GM23338 (cell line): ENCODE data around the gene RFNG. TPM values are rescaled to one million over a fixed set of nuclear protein-coding genes. Genes with fewer than 3 reads are reported as not detected.

Source experiments
- ATAC-seq: fragments of 200-7000 bp; cut with Tn5 transposase; 3 replicates; pipeline ENCODE4 v1.9.1; 2020
- DNase-seq: peaks from one replicate; pipeline ENCODE4 v3.0.0-alpha.2; 2015; ENCODE audit warnings: low spot score
- H2AFZ ChIP-seq: fragments of 200-600 bp; sonication (generic); 2 replicates; pipeline ENCODE4 v1.8.0; 2016; ENCODE audit warnings: antibody characterized with exemption, mild to moderate bottlenecking, moderate library complexity
- H3F3A ChIP-seq: fragments of 200-600 bp; sonication (generic); replicated peaks from 2 replicates; pipeline ENCODE4 v1.8.0; 2017; ENCODE audit warnings: antibody characterized with exemption, mixed run types, low read depth
- H3K27ac ChIP-seq: fragments of 200-600 bp; sonication (generic); 2 replicates; pipeline ENCODE4 v1.6.1; 2016; ENCODE audit warnings: low read depth
- H3K27me3 ChIP-seq: fragments of 200-600 bp; sonication (generic); 2 replicates; pipeline ENCODE4 v1.8.0; 2016; ENCODE audit warnings: mild to moderate bottlenecking, mixed run types, moderate library complexity; ENCODE audit not compliant: insufficient read depth
- H3K36me3 ChIP-seq: fragments of 200-600 bp; sonication (generic); 2 replicates; pipeline ENCODE4 v1.8.0; 2016; ENCODE audit warnings: mild to moderate bottlenecking; ENCODE audit not compliant: insufficient read depth
- H3K4me1 ChIP-seq: fragments of 200-600 bp; sonication (generic); 2 replicates; pipeline ENCODE4 v1.8.0; 2016; ENCODE audit warnings: mild to moderate bottlenecking, moderate library complexity; ENCODE audit not compliant: insufficient read depth
- H3K4me2 ChIP-seq: fragments of 200-600 bp; sonication (generic); 2 replicates; pipeline ENCODE4 v1.7.1; 2017; ENCODE audit warnings: mixed run types
- H3K4me3 ChIP-seq: fragments of 200-600 bp; sonication (generic); 2 replicates; pipeline ENCODE4 v1.6.1; 2016; ENCODE audit warnings: mixed run types
- H3K79me2 ChIP-seq: fragments of 200-600 bp; sonication (generic); replicated peaks from 2 replicates; pipeline ENCODE4 v1.8.0; 2017; ENCODE audit warnings: mild to moderate bottlenecking; ENCODE audit not compliant: insufficient read depth
- H3K9me2 ChIP-seq: fragments of 200-600 bp; sonication (generic); 2 replicates; pipeline ENCODE4 v1.8.0; 2017; ENCODE audit not compliant: insufficient read depth
- H4K20me1 ChIP-seq: fragments of 200-600 bp; sonication (generic); replicated peaks from 2 replicates; pipeline ENCODE4 v1.8.0; 2017; ENCODE audit warnings: mild to moderate bottlenecking; ENCODE audit not compliant: insufficient read depth
- H3K27ac Mint-ChIP-seq: 2 replicates; pipeline ENCODE4 v1.8.0; 2020; ENCODE audit warnings: inconsistent platforms, mild to moderate bottlenecking, moderate library complexity, mixed read lengths
- H3K27me3 Mint-ChIP-seq: 3 replicates; pipeline ENCODE4 v1.8.0; 2022; ENCODE audit warnings: low read depth, mild to moderate bottlenecking, moderate library complexity, mixed read lengths, inconsistent platforms; ENCODE audit not compliant: insufficient read depth, poor library complexity
- H3K36me3 Mint-ChIP-seq: 3 replicates; pipeline ENCODE4 v1.8.0; 2021; ENCODE audit warnings: low read depth, mild to moderate bottlenecking, inconsistent platforms, moderate library complexity, mixed read lengths
- H3K4me1 Mint-ChIP-seq: 3 replicates; pipeline ENCODE4 v1.8.0; 2020; ENCODE audit warnings: mild to moderate bottlenecking, inconsistent platforms, mixed read lengths
- H3K4me3 Mint-ChIP-seq: 3 replicates; pipeline ENCODE4 v1.8.0; 2021; ENCODE audit warnings: moderate library complexity, mild to moderate bottlenecking, inconsistent platforms, mixed read lengths
- H3K9me3 Mint-ChIP-seq: 3 replicates; pipeline ENCODE4 v1.8.0; 2020; ENCODE audit warnings: moderate library complexity, mild to moderate bottlenecking, inconsistent platforms, mixed read lengths
- CREB1 ChIP-seq: fragments of 250-450 bp; sonication (Bioruptor Pico); IDR thresholded peaks from 2 replicates; pipeline ENCODE4 v1.5.0; 2020; ENCODE audit warnings: low read depth, mild to moderate bottlenecking, moderate library complexity
- EZH2 ChIP-seq: fragments of 200-600 bp; sonication (generic); IDR thresholded peaks from one replicate; pipeline ENCODE4 v1.8.0; 2017; ENCODE audit warnings: antibody characterized with exemption, mild to moderate bottlenecking, low read depth; ENCODE audit not compliant: unreplicated experiment
- JUNB ChIP-seq: IDR thresholded peaks from one replicate; pipeline ENCODE4 v1.6.1; 2016; ENCODE audit warnings: antibody characterized with exemption; ENCODE audit not compliant: unreplicated experiment
- NANOG ChIP-seq: IDR thresholded peaks from 2 replicates; pipeline ENCODE4 v1.6.1; 2016; ENCODE audit warnings: antibody characterized with exemption, borderline replicate concordance
- POLR2AphosphoS5 ChIP-seq: IDR thresholded peaks from 2 replicates; pipeline ENCODE4 v1.6.1; 2016; ENCODE audit warnings: antibody characterized with exemption, low read depth
- STAT1 ChIP-seq: IDR thresholded peaks from one replicate; pipeline ENCODE4 v1.6.1; 2016; ENCODE audit warnings: antibody characterized with exemption; ENCODE audit not compliant: unreplicated experiment
- ZNF114 ChIP-seq: fragments of 250-450 bp; sonication (Bioruptor Pico); IDR thresholded peaks from 2 replicates; pipeline ENCODE4 v1.5.0; 2020; ENCODE audit warnings: mild to moderate bottlenecking, moderate library complexity
- ZNF331 ChIP-seq: fragments of 250-450 bp; sonication (Bioruptor Pico); IDR thresholded peaks from 2 replicates; pipeline ENCODE4 v1.5.0; 2020; ENCODE audit warnings: low read depth, mild to moderate bottlenecking, moderate library complexity
- ZNF462 ChIP-seq: fragments of 250-450 bp; sonication (Bioruptor Pico); IDR thresholded peaks from 2 replicates; pipeline ENCODE4 v1.5.0; 2020; ENCODE audit warnings: mild to moderate bottlenecking, moderate library complexity
- polyA plus RNA-seq: library from polyadenylated mRNA; unstranded; fragments of >200 nt; fragmentation: Nextera tagmentation; extraction: Ambion mirVana; gene quantifications from 2 replicates; pipeline ENCODE4 v1.2.1, GENCODE V29; 2016
- total RNA-seq: library from RNA; depleted of rRNA; stranded (reverse); fragments of >200 nt; shearing (Covaris generic); gene quantifications from 2 replicates; pipeline ENCODE4 v1.2.3, GENCODE V29; 2014
- TF ChIP-seq, protein P1 (sequence below), 2 experiments: fragments of 200-600 bp in 1 of 2; sonication (generic) in 1 of 2; conservative IDR thresholded peaks; 2 replicates each; pipeline versions ENCODE4 v1.5.1 to v1.6.1; 2016 to 2017; ENCODE audit warnings: antibody characterized with exemption in 2 of 2, low read depth in 2 of 2, mild to moderate bottlenecking in 2 of 2, moderate library complexity in 1 of 2
- TF ChIP-seq, protein P2 (sequence below): IDR thresholded peaks from 2 replicates; pipeline ENCODE4 v1.6.1; 2016; ENCODE audit warnings: antibody characterized with exemption

The RFNG gene
- total and polyA plus RNA-seq, 2 experiments from 2014 or later: 18.0 to 44.7 TPM

- H3K27me3 Mint-ChIP-seq: peaks cover 14% of the 10 kb centered on the region
Measured at GRCh38 chr17:81999587-81999975, 52.0 kb downstream of the RFNG start.

DNA sequence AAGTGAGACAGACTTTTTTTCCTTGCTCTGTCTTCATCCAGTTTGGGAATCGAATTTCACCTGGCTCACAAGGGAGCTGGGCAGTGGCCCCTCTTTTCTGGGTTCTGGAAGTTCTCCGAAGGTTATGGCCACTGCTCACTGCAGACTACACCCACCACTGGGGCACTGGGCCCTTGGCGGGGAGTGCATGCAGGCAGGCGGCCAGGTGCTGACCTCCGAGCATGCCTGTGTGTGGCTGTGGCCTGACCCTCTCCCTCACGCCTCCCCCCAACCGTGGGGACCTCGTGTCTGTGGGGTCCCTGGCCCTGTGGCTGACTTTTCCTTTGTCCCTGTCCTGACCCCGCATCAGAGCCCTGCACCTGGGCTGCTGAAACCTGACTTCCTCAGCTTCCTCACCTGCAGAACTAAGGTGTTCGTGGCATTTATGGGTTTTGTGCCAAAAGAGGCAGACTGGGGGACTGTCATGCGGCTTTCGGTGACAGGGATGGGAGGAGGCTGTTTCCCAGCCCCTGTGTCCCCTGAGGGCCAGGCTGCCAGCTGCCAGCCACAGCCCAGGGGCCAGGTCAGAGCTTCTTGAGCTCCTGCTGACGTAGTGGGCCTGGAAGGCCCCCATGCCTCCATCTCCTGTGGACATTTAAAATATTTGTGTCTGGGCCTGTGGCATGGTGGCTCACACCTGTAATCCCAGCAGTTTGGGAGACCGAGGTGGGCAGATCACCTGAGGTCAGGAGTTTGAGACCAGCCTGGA, 52.7 kb downstream of the RFNG start:
- H3K4me1 Mint-ChIP-seq: peaks cover 5% of the 10 kb centered on the region
- Histone ChIP-seq H3K4me2 (no peak overlapping the region), H3K36me3 (no peaks in the 10 kb centered on the region), H3K4me1 (no peaks in the 10 kb centered on the region), H3K4me3 (no peak overlapping the region), H3K27ac (no peak overlapping the region), H4K20me1 (0 out of 2 replicates have a peak, but pooled peaks cover 4% of the 10 kb centered on the region), H3K9me2 (no peaks in the 10 kb centered on the region), H3K79me2 (no peaks in the 10 kb centered on the region), H3K27me3 (no peaks in the 10 kb centered on the region), H2AFZ (no peak overlapping the region), H3F3A (0 out of 2 replicates have a peak, but pooled peaks cover 2% of the 10 kb centered on the region)
- ATAC-seq (no peak), DNase-seq (no peak)
- no peak overlapping the region for H3K4me3 Mint-ChIP-seq
- H3K27ac Mint-ChIP-seq: no peak overlapping the region
- no peaks in the 10 kb centered on the region for H3K9me3 Mint-ChIP-seq
- peaks cover 15% of the 10 kb centered on the region for H3K27me3 Mint-ChIP-seq
- peaks cover 6% of the 10 kb centered on the region; the same call in 1 of the 3 replicates for H3K36me3 Mint-ChIP-seq
- TF ChIP-seq EZH2: no peak
- TF ChIP-seq JUNB: no peak
- TF ChIP-seq, protein P1, sequence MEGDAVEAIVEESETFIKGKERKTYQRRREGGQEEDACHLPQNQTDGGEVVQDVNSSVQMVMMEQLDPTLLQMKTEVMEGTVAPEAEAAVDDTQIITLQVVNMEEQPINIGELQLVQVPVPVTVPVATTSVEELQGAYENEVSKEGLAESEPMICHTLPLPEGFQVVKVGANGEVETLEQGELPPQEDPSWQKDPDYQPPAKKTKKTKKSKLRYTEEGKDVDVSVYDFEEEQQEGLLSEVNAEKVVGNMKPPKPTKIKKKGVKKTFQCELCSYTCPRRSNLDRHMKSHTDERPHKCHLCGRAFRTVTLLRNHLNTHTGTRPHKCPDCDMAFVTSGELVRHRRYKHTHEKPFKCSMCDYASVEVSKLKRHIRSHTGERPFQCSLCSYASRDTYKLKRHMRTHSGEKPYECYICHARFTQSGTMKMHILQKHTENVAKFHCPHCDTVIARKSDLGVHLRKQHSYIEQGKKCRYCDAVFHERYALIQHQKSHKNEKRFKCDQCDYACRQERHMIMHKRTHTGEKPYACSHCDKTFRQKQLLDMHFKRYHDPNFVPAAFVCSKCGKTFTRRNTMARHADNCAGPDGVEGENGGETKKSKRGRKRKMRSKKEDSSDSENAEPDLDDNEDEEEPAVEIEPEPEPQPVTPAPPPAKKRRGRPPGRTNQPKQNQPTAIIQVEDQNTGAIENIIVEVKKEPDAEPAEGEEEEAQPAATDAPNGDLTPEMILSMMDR (conservative IDR thresholded peaks at IDR 0.05; ENCODE audit: low read depth in 2 of 2): no peak
- TF ChIP-seq CREB1 (CRISPR knock-in tag): no peak
- no peak for TF ChIP-seq STAT1
- no peak for TF ChIP-seq NANOG
- no peak for TF ChIP-seq ZNF462 (CRISPR knock-in tag)
- TF ChIP-seq ZNF114 (CRISPR knock-in tag): no peak
- TF ChIP-seq POLR2AphosphoS5: no peak
- TF ChIP-seq ZNF331 (CRISPR knock-in tag): no peak
- TF ChIP-seq, protein P2, sequence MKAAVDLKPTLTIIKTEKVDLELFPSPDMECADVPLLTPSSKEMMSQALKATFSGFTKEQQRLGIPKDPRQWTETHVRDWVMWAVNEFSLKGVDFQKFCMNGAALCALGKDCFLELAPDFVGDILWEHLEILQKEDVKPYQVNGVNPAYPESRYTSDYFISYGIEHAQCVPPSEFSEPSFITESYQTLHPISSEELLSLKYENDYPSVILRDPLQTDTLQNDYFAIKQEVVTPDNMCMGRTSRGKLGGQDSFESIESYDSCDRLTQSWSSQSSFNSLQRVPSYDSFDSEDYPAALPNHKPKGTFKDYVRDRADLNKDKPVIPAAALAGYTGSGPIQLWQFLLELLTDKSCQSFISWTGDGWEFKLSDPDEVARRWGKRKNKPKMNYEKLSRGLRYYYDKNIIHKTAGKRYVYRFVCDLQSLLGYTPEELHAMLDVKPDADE: no peak

More at GRCh38 chr17:81999587-81999975, 52.0 kb downstream of the RFNG start:
- no peaks in the 10 kb centered on the region for H3K36me3 ChIP-seq
- DNase-seq: no peak
- H3K4me3 ChIP-seq: no peak overlapping the region
- H3K36me3 Mint-ChIP-seq: peaks cover 6% of the 10 kb centered on the region; the same call in 1 of the 3 replicates
- no peaks in the 10 kb centered on the region for H3K9me2 ChIP-seq
- no peak overlapping the region for H3K4me3 Mint-ChIP-seq
- H3K9me3 Mint-ChIP-seq: no peaks in the 10 kb centered on the region
- no peak overlapping the region for H3K27ac Mint-ChIP-seq
- no peaks in the 10 kb centered on the region for H3K79me2 ChIP-seq
- H3K27me3 ChIP-seq: no peaks in the 10 kb centered on the region
- H3K4me1 Mint-ChIP-seq: peaks cover 2% of the 10 kb centered on the region; the same call in 1 of the 3 replicates
- ATAC-seq: no peak
- H4K20me1 ChIP-seq: 0 out of 2 replicates have a peak, but pooled peaks cover 4% of the 10 kb centered on the region
- no peaks in the 10 kb centered on the region for H3K4me1 ChIP-seq
- H3K27ac ChIP-seq: no peak overlapping the region
- H3F3A ChIP-seq: 0 out of 2 replicates have a peak, but pooled peaks cover 2% of the 10 kb centered on the region
- no peak for TF ChIP-seq POLR2AphosphoS5
- TF ChIP-seq ZNF331 (CRISPR knock-in tag): no peak
- TF ChIP-seq CREB1 (CRISPR knock-in tag): no peak
- no peak for TF ChIP-seq NANOG
- no peak overlapping the region for H2AFZ ChIP-seq
- H3K4me2 ChIP-seq: no peak overlapping the region
